CD4-positive, alpha-beta T cell treated with Interleukin-17A for 1 hour (primary cell): ENCODE results near the gene SGCD.
"Not testable (repeated sequence)": the region's sequence is repeated elsewhere in the genome, so short reads cannot be mapped to it uniquely, and the experiment has no call there.

Experiments
- DNase-seq: peaks from one replicate; pipeline ENCODE4 v3.0.0-alpha.2; 2020

SGCD gene

GRCh38 chr5:156664832-156665231, 337.9 kb downstream of the SGCD start:
- DNase-seq = not testable (repeated sequence)

GRCh38 chr5:156666686-156667085, 339.7 kb downstream of the SGCD start:
- not testable (repeated sequence) for DNase-seq

GRCh38 chr5:156667616-156668015, 340.7 kb downstream of the SGCD start:
- no peak for DNase-seq

- DNase-seq = no peak
Observed at GRCh38 chr5:156669416-156669815, 342.5 kb downstream of the SGCD start.

- no peak for DNase-seq
Observed at GRCh38 chr5:156670615-156671014, 343.7 kb downstream of the SGCD start.

DNA sequence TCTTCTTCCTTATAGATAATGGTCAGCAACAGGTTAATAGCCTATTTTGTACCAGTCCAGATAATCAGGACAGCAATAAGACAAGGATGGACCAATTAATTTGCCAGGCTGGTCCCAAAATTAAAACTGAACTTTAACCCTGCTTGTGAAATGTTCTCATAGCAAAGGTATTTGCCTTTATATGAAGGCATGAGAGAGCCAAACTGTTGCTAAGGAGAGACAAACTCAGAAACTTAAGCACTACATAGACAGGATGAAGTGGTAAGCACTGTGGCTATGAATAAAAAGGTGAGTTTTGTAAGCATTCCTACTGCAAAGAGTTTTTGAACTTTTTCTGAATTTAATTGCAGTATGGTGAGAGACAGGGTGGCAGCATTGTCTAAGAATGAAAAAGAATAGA, 348.4 kb downstream of the SGCD start:
- no peak for DNase-seq

- DNase-seq = no peak
Observed at GRCh38 chr5:156677963-156678362, 351.0 kb downstream of the SGCD start.

GRCh38 chr5:156678484-156678883, 351.5 kb downstream of the SGCD start:
- DNase-seq = no peak

DNA sequence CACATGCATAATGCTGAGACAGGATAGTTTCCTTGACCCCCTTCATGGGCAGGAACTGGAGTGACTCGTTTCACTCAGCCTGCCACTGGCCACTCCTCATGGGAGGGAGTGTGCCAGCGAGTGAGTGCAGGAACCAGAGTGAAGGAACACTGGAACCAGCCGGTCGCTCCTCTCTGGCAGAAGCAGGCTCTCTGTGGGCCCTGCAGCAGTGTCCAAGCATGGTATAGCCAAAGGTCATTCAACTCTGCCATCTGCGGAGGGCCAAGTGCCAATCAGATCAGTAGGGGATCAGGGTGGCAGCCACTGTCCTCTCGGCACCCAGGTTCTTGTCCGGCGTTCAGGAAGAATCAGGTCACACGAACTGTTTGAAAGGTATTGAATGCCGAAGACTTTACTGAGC, 353.9 kb downstream of the SGCD start:
- no peak for DNase-seq

- DNase-seq = no peak
Observed at GRCh38 chr5:156681265-156681664, 354.3 kb downstream of the SGCD start.

GRCh38 chr5:156682971-156683370, 356.0 kb downstream of the SGCD start:
- no peak for DNase-seq

GRCh38 chr5:156683509-156683908, 356.5 kb downstream of the SGCD start:
- DNase-seq = no peak

DNA sequence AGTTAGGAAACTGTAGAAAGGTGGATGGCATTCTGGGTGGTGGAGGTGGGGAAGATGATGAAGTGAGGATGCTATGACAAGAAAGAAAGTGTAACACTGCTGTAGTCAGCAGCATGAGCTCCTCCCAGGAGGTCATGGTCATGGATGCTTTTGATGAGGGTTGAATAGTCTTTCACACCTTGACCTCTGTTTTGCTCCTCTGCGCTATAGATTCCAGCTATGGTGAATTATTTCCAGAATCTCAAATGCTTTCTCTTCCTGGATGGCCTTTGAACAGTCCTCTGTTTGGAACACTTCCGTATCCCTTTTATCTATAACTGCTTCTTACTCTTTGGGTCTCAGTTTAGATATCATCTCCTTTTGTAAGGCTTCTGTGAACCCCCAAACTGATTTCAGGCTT, 357.3 kb downstream of the SGCD start:
- no peak for DNase-seq

GRCh38 chr5:156685481-156685880, 358.5 kb downstream of the SGCD start:
- DNase-seq = no peak

DNA sequence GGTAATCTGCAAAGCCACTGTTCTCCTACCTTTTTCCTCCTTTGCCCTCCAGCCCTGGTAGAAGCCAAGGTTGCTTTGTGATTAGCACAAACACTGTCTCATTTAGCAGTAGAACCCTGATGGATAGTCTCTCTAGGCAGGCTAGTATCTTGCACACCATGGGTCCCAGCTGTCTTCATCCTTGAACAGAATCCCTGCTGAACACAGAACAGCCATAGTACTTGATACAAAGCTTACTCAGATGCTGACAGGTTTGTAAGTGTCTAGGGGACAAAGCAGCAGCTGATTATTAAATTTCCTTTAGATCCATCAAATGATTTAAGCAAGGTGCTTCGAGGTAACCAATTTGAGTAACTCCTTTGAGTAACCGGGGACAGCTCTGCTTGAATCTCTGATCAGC, 359.4 kb downstream of the SGCD start:
- no peak for DNase-seq

DNA sequence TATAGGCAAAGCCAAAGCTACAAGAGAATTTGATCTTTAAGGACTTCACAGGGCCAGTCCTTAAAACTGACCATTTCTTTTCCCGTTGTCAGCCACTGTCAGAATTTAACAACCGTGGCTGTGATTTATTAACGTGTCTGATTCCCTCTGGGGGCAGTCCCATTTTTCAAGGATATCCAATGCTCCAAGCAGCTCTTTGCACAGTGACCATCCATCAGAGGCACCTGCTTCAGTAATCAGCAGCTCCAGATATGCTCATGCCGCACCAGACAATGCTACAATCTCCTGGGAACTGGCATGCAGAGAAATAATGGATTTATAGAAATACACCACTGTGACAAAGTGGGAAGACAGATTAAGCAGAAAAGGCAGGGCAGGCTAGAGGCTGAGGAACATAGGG, 359.8 kb downstream of the SGCD start:
- DNase-seq = no peak

DNA sequence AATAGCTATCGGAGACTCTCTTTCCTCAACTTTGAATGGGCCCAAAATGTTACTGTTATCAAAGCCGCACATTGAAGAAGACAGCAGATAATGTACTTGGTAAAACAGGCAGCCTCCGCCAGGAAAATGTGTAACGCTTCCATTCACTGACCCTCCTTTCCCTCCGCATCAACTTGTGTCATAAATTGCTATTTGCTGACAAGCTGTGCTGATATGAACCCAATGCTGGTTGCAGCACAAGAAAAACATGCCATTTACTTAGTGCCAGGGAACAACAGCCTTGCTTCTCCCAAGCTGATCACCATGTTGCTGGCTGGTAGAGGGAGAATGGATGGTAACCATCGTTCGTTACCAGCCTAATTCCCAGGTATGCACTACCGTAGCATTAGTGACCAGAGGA, 360.6 kb downstream of the SGCD start:
- no peak for DNase-seq

- no peak for DNase-seq
Observed at GRCh38 chr5:156691572-156691971, 364.6 kb downstream of the SGCD start.

DNA sequence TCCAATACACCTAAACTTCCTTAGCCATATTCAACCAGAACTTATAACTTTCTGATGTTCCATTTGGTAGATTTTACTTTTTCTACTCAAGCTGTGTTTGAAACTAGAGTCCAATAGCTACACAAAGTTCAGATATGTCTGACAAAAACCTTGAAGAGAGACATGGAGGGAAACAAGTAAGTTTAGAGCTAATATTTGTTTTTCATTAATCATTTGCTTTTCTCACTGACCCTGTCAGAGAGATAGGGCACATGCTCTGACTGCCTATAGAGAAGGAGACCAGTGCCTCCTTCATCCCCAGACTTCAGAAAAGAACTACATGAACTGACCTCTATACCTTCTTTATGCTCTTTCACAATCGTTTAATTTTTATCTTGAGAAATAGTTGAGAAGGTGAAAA, 366.1 kb downstream of the SGCD start:
- DNase-seq = no peak

- no peak for DNase-seq
Observed at GRCh38 chr5:156694598-156694997, 367.6 kb downstream of the SGCD start.

- DNase-seq = no peak
Observed at GRCh38 chr5:156695774-156696173, 368.8 kb downstream of the SGCD start.

DNA sequence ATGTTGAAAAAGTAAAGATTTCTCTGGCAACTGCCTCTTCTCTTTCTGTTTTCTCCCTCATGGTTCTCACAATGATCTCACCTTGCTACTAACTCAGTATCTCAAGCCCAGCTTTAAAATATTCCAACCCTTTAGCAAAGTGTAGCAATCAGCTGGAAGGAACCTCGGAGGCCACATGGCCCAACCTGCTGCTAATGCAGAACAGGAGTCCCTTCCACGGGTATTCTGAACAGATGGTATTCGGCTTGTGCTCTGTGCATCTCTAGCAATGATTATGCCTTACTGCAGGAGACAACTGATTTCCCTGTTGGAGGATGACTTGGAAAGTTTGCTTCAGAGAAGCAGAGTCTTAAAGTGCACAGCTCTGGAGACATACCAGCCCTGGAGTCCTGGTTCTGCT, 371.4 kb downstream of the SGCD start:
- DNase-seq = no peak

DNA sequence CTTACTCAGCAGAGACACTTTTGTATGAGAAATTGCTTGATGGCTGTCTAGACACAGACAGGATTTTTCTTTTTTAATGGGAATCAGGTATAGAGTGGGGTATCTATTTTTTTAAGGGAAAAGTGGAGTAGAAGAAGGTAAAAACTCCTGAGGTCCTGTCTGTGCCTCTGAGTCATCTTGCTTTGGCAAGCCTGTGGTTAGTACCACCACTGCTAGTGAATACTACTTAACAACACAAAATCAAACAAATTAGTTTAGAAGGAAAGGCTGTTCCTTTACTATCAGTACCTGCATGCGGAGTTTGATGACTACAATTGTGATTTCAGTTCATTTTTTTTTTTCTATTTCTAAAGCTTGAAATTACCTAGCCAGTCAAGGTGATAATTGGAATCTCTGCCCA, 372.2 kb downstream of the SGCD start:
- no peak for DNase-seq

GRCh38 chr5:156704139-156704538, 377.2 kb downstream of the SGCD start:
- no peak for DNase-seq

GRCh38 chr5:156706631-156707030, 379.7 kb downstream of the SGCD start:
- no peak for DNase-seq

DNA sequence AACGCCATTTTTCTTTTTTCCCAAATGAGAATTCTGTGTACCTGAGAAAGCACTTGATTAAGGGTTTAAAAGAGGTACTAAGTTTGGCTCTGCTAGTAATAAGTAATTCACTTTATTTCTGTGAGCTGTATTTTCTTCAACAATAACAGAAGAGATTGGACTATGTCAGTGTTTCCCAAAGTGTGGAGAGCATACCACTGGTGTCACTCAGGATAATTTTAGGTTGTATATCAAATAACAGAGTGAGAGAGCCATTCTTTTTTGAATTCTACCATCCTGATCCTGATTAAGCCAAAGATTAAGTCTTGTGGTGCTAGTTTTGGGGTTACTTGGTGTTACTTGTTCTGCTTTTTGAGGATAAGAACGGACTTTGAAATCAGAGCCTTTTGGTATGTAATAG, 380.8 kb downstream of the SGCD start:
- DNase-seq = no peak
